Fibroblast of lung (primary cell): ENCODE data around the gene CEP72.

Source experiments
- EZH2 ChIP-seq: IDR thresholded peaks from 2 replicates; pipeline ENCODE4 v1.5.1; 2012; ENCODE audit warnings: low read length, control low read depth, mild to moderate bottlenecking; ENCODE audit errors: missing control alignments
- TF ChIP-seq, protein P1 (sequence below), 2 donors: IDR thresholded peaks in 1 of 2; conservative IDR thresholded peaks in 1 of 2; 1 replicate in 1 of 2; 2 replicates in 1 of 2; pipeline ENCODE4 v1.5.1; 2011 to 2012; ENCODE audit warnings: low read length in 2 of 2, control low read depth in 1 of 2, inconsistent platforms in 1 of 2, low read depth in 1 of 2, mild to moderate bottlenecking in 1 of 2

DNA sequence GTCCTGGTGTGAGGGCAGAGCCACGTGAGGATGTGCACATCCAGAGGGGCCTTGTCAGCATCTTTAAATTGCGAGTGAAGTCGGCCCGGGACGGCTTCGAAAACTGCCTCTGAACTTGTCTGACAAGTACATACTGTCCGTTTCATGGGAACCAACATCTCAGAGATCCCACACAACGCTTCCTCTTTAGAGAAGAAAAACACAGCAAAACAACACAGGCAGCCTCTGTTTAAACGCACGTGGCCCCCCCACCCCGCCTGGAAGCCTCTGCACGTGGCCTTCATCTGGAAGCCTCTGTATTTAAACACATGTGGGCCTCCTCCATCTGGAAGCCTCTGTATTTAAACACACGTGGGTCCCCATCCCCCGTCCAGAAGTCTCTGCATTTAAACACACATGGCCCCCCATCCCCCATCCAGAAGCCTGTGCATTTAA, 29.2 kb downstream of the CEP72 start:
- TF ChIP-seq, protein P1, sequence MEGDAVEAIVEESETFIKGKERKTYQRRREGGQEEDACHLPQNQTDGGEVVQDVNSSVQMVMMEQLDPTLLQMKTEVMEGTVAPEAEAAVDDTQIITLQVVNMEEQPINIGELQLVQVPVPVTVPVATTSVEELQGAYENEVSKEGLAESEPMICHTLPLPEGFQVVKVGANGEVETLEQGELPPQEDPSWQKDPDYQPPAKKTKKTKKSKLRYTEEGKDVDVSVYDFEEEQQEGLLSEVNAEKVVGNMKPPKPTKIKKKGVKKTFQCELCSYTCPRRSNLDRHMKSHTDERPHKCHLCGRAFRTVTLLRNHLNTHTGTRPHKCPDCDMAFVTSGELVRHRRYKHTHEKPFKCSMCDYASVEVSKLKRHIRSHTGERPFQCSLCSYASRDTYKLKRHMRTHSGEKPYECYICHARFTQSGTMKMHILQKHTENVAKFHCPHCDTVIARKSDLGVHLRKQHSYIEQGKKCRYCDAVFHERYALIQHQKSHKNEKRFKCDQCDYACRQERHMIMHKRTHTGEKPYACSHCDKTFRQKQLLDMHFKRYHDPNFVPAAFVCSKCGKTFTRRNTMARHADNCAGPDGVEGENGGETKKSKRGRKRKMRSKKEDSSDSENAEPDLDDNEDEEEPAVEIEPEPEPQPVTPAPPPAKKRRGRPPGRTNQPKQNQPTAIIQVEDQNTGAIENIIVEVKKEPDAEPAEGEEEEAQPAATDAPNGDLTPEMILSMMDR (conservative IDR thresholded peaks at IDR 0.05 in 1 of 2, IDR thresholded peaks at IDR 0.05 in 1 of 2; ENCODE audit: low read depth in 1 of 2, low read length in 2 of 2), result no peak
- no peak for TF ChIP-seq EZH2
